Common myeloid progenitor, CD34-positive (primary cell): ENCODE data around the gene PTPN14.

Experiments
- CTCF ChIA-PET: fragments of 350-600 bp; sonication (Branson Sonifier 250); formaldehyde crosslinking; loops from one replicate; lab custom pipeline; 2021; ENCODE audit warnings: antibody characterized with exemption; lab: Charles Lee
- POLR2A ChIA-PET: fragments of 350-600 bp; sonication (Branson Sonifier 250); formaldehyde crosslinking; loops from one replicate; lab custom pipeline; 2021; ENCODE audit warnings: antibody characterized with exemption; lab: Charles Lee
- DNase-seq, 3 donors: peaks; one replicate each; pipeline versions ENCODE4 v3.0.0 to v3.0.0-alpha.2; 2013
- H3K27ac ChIP-seq, 2 experiments: 1 replicate in 1 of 2; 2 replicates in 1 of 2; pipeline ENCODE4 v1.7.0; 2013; ENCODE audit warnings: inconsistent platforms in 2 of 2, low read length in 2 of 2, mild to moderate bottlenecking in 2 of 2, low read depth in 1 of 2, moderate library complexity in 1 of 2; ENCODE audit not compliant: severe bottlenecking in 2 of 2, insufficient read depth in 1 of 2, poor library complexity in 1 of 2
- H3K27me3 ChIP-seq, 5 experiments: replicated peaks in 2 of 5; 1 replicate in 3 of 5; 2 replicates in 2 of 5; pipeline versions ENCODE4 v1.6.1 to v1.7.0; 2013; ENCODE audit warnings: low read length in 4 of 5, mild to moderate bottlenecking in 2 of 5, moderate library complexity in 2 of 5, inconsistent platforms in 1 of 5; ENCODE audit not compliant: insufficient read depth in 5 of 5, control insufficient read depth in 4 of 5
- H3K36me3 ChIP-seq, 4 experiments: 1 replicate in 2 of 4; 2 replicates in 2 of 4; pipeline versions ENCODE4 v1.6.1 to v1.7.0; 2013; ENCODE audit warnings: low read length in 3 of 4, control low read depth in 1 of 4, mild to moderate bottlenecking in 1 of 4; ENCODE audit not compliant: control insufficient read depth in 4 of 4, insufficient read depth in 4 of 4
- H3K4me1 ChIP-seq, 4 experiments: 1 replicate in 3 of 4; 2 replicates in 1 of 4; pipeline versions ENCODE4 v1.6.1 to v1.7.1; 2013; ENCODE audit warnings: low read length in 3 of 4, mild to moderate bottlenecking in 3 of 4, control low read depth in 1 of 4, inconsistent platforms in 1 of 4, moderate library complexity in 1 of 4; ENCODE audit not compliant: control insufficient read depth in 4 of 4, insufficient read depth in 4 of 4; ENCODE audit errors: control extremely low read depth in 1 of 4
- H3K4me3 ChIP-seq, 7 experiments: 1 replicate in 4 of 7; 2 replicates in 3 of 7; pipeline versions ENCODE4 v1.5.1 to v1.7.0; 2013; ENCODE audit warnings: mild to moderate bottlenecking in 7 of 7, low read length in 6 of 7, moderate library complexity in 6 of 7, inconsistent platforms in 2 of 7, low read depth in 2 of 7, control low read depth in 1 of 7; ENCODE audit not compliant: insufficient read depth in 4 of 7, control insufficient read depth in 1 of 7; ENCODE audit errors: extremely low read depth in 1 of 7
- H3K9me3 ChIP-seq, 5 experiments: 1 replicate in 4 of 5; 2 replicates in 1 of 5; pipeline versions ENCODE4 v1.6.1 to v1.7.1; 2013; ENCODE audit warnings: low read length in 4 of 5, mild to moderate bottlenecking in 2 of 5, inconsistent platforms in 1 of 5, low read depth in 1 of 5, moderate library complexity in 1 of 5; ENCODE audit not compliant: control insufficient read depth in 4 of 5, insufficient read depth in 2 of 5; ENCODE audit errors: control extremely low read depth in 1 of 5
- WGBS: methylation state at CpG from one replicate; pipeline ENCODE4 v1.1.5; 2013; ENCODE audit not compliant: insufficient coverage; 5-methylcytosine and 5-hydroxymethylcytosine counted together

The PTPN14 gene

DNA sequence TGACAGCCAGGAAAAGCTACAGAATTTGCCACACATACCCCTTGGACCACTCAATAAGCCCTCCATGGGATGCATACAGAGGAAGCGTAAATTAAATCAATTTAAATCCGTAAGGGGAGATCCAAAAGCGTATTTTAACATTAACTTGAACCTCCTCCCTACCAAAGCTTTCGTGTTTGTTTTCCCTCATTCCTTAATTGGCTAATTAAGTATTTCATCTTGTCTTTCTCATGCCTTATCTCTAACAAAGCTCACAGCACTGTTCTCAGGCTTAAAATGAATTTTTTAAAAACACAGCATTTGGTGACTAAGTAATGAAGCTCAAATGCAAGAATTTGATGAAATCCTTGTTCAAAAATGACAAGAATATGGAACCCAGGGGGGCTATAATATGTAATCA lies 3.1 kb downstream of the PTPN14 start:
- POLR2A ChIA-PET: no interaction called here
- Histone ChIP-seq H3K4me3 (no peak overlapping the region), H3K36me3 (no peaks in the 10 kb centered on the region), H3K27me3 (peaks cover 0 to 58% (median 20%) of the 10 kb centered on the region in 5 experiments), H3K4me1 (peaks cover 0 to 21% (median 16%) of the 10 kb centered on the region in 4 experiments), H3K9me3 (no peaks in the 10 kb centered on the region), H3K27ac (no peak overlapping the region)
- DNase-seq: no peak
- WGBS: 100% methylated on average over 4 of the region's 4 CpGs
- CTCF ChIA-PET: no interaction called here

DNA sequence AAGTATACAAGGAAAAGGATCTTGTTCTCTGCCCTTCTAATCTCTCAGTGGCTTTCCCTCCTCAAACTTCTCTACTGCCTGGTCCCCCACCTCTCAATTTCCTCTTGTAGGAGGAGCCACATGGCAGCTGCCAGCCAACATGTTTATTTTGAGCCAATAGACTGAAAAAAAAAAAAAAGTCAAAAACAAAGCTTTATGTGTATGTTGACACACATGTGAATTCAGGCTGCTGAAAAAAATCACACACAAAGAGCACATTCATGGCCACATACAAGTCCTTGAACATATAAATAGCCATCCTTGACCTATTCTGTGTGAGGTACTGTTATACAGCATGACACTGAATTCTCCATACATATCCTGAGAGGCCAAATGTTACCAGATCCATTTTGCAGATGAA lies 3.7 kb downstream of the PTPN14 start:
- H3K27ac ChIP-seq: no peak overlapping the region
- POLR2A ChIA-PET: no interaction called here
- CTCF ChIA-PET: no interaction called here
- H3K4me3 ChIP-seq: no peak overlapping the region
- H3K27me3 ChIP-seq: peaks cover 0 to 53% (median 20%) of the 10 kb centered on the region in 5 experiments
- no peaks in the 10 kb centered on the region for H3K9me3 ChIP-seq
- no peak for DNase-seq
- H3K4me1 ChIP-seq: peaks cover 0 to 21% (median 16%) of the 10 kb centered on the region in 4 experiments
- H3K36me3 ChIP-seq: no peaks in the 10 kb centered on the region

DNA sequence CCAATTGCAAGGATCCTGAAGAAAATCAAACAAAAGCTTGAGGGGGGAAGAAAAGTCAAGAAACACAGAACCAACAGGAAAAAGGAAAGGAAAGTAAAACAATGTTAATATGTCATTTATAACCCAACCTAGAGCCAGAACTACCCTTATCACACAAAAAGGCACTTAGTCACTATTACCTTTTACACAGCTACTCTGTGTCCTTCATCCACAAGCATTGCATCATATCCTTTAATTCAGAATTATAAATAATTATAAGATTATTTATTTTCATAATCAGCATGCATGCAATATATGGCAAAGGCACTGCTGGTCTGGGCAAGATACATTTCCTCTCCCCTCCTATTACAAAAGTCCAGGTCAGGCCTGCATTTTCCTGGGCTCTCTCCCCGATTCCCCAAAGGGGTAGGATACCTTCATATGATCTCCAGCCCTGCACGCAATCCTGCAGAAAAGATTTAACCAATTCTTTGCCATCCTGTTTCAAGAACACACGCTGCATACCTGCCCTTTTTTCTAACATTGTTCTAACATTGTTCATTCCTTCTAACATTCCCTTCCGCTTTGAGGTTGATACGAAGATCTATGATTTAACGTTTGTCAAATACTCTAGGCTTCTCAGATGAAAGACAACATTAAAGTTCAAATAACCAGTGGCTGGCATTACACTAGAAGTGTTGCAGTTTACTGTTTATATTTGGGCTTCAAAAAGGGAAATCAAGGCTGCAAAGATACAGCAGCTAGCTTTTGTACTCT lies 4.3 kb downstream of the PTPN14 start:
- Histone ChIP-seq H3K9me3 (no peaks in the 10 kb centered on the region), H3K36me3 (no peaks in the 10 kb centered on the region), H3K4me1 (peaks cover 0 to 16% (median 11%) of the 10 kb centered on the region in 4 experiments), H3K27me3 (peaks cover 0 to 46% (median 15%) of the 10 kb centered on the region in 5 experiments), H3K27ac (no peak overlapping the region), H3K4me3 (no peak overlapping the region)
- ChIA-PET POLR2A (no interaction called here), CTCF (no interaction called here)
- DNase-seq: no peak
- WGBS: 94% methylated on average over 3 of the region's 6 CpGs

DNA sequence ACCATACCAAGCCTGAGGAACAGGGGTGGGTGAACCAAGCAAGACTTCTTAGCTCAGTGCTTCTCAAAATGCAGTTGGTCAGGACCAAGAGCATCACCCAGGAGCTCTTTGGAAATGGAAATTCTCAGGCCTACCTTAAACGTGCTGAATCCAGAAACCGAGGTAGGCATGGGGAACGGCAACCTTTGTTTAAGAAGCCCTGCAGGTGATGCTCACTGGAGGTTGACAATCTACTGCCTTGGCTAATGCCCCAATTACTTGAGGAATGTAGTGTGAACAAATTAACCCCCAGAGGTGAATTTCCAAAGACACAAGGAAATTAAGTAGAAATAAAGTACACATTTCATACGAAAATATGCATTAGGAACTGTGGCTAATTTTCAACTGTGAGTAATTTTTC lies 5.3 kb downstream of the PTPN14 start:
- Histone ChIP-seq H3K36me3 (no peaks in the 10 kb centered on the region), H3K9me3 (no peaks in the 10 kb centered on the region), H3K27ac (no peak overlapping the region), H3K4me3 (no peak overlapping the region), H3K27me3 (peaks cover 0 to 37% (median 11%) of the 10 kb centered on the region in 5 experiments), H3K4me1 (peaks cover 0 to 7% (median 5%) of the 10 kb centered on the region in 4 experiments)
- WGBS: 100% methylated on average over 3 of the region's 4 CpGs
- CTCF ChIA-PET: no interaction called here
- POLR2A ChIA-PET: no interaction called here
- no peak for DNase-seq

DNA sequence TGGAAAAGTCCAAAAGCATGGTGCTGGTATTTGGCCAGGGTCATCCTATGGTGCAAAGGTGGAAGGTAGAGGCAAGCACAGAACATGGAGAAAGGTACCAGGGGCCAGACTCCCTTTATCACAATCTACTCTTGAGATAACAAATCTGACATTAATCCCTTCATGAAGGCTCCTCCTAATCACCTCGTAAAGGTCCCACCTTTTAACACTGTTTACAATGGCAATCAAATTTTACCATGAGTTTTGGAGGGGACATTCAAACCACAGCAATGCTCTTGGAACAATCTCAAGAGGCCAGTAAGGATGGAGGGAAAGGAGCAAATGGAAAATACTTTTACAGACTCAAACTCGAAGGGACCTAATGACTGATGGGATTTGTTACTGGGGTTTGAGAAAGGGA lies 6.1 kb downstream of the PTPN14 start:
- no peaks in the 10 kb centered on the region for H3K36me3 ChIP-seq
- H3K9me3 ChIP-seq: no peaks in the 10 kb centered on the region
- DNase-seq: no peak
- peaks cover 0 to 31% (median 5%) of the 10 kb centered on the region in 5 experiments for H3K27me3 ChIP-seq
- no peak overlapping the region for H3K27ac ChIP-seq
- POLR2A ChIA-PET: no interaction called here
- CTCF ChIA-PET: no interaction called here
- peaks cover 0 to 4% (median 0%) of the 10 kb centered on the region in 4 experiments for H3K4me1 ChIP-seq
- WGBS: 50% methylated on average over 1 of the region's 2 CpGs
- H3K4me3 ChIP-seq: no peak overlapping the region

DNA sequence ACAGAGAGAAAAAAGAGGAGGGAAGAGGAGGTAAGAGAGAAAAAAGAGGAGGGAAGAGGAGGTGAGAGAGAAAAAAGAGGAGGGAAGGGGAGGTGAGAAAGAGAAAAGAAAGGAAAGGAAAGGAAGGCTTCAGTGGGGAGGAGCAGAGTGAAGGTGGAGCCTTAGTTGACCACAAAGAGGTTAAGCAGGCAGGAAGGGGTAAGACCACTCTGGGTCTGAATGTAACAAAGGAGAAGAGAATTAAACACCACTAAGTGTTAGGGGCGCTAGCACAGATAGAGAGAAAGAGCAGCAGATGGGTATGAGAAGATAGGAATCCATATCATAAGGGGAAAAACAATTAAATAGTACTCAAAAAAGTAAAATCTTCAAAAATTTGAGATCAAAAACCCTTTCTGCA lies 6.6 kb downstream of the PTPN14 start:
- no CpG with 5 or more reads among the region's 1 CpG for WGBS
- peaks cover 0 to 26% (median 3%) of the 10 kb centered on the region in 5 experiments for H3K27me3 ChIP-seq
- H3K4me1 ChIP-seq: peaks cover 0 to 4% (median 0%) of the 10 kb centered on the region in 4 experiments
- POLR2A ChIA-PET: no interaction called here
- H3K27ac ChIP-seq: no peak overlapping the region
- H3K4me3 ChIP-seq: no peak overlapping the region
- no peaks in the 10 kb centered on the region for H3K9me3 ChIP-seq
- H3K36me3 ChIP-seq: no peaks in the 10 kb centered on the region
- CTCF ChIA-PET: no interaction called here
- no peak for DNase-seq
